GM23338 (cell line): ENCODE data around the gene CBX2. TPM values are rescaled to one million over a fixed set of nuclear protein-coding genes. Genes with fewer than 3 reads are reported as not detected.

Experiments
- ATAC-seq: fragments of 200-7000 bp; cut with Tn5 transposase; 3 replicates; pipeline ENCODE4 v1.9.1; 2020
- DNase-seq: peaks from one replicate; pipeline ENCODE4 v3.0.0-alpha.2; 2015; ENCODE audit warnings: low spot score
- H2AFZ ChIP-seq: fragments of 200-600 bp; sonication (generic); 2 replicates; pipeline ENCODE4 v1.8.0; 2016; ENCODE audit warnings: antibody characterized with exemption, mild to moderate bottlenecking, moderate library complexity
- H3F3A ChIP-seq: fragments of 200-600 bp; sonication (generic); replicated peaks from 2 replicates; pipeline ENCODE4 v1.8.0; 2017; ENCODE audit warnings: antibody characterized with exemption, mixed run types, low read depth
- H3K27ac ChIP-seq: fragments of 200-600 bp; sonication (generic); 2 replicates; pipeline ENCODE4 v1.6.1; 2016; ENCODE audit warnings: low read depth
- H3K27me3 ChIP-seq: fragments of 200-600 bp; sonication (generic); 2 replicates; pipeline ENCODE4 v1.8.0; 2016; ENCODE audit warnings: mild to moderate bottlenecking, mixed run types, moderate library complexity; ENCODE audit not compliant: insufficient read depth
- H3K36me3 ChIP-seq: fragments of 200-600 bp; sonication (generic); 2 replicates; pipeline ENCODE4 v1.8.0; 2016; ENCODE audit warnings: mild to moderate bottlenecking; ENCODE audit not compliant: insufficient read depth
- H3K4me1 ChIP-seq: fragments of 200-600 bp; sonication (generic); 2 replicates; pipeline ENCODE4 v1.8.0; 2016; ENCODE audit warnings: mild to moderate bottlenecking, moderate library complexity; ENCODE audit not compliant: insufficient read depth
- H3K4me2 ChIP-seq: fragments of 200-600 bp; sonication (generic); 2 replicates; pipeline ENCODE4 v1.7.1; 2017; ENCODE audit warnings: mixed run types
- H3K4me3 ChIP-seq: fragments of 200-600 bp; sonication (generic); 2 replicates; pipeline ENCODE4 v1.6.1; 2016; ENCODE audit warnings: mixed run types
- H3K79me2 ChIP-seq: fragments of 200-600 bp; sonication (generic); replicated peaks from 2 replicates; pipeline ENCODE4 v1.8.0; 2017; ENCODE audit warnings: mild to moderate bottlenecking; ENCODE audit not compliant: insufficient read depth
- H3K9me2 ChIP-seq: fragments of 200-600 bp; sonication (generic); 2 replicates; pipeline ENCODE4 v1.8.0; 2017; ENCODE audit not compliant: insufficient read depth
- H4K20me1 ChIP-seq: fragments of 200-600 bp; sonication (generic); replicated peaks from 2 replicates; pipeline ENCODE4 v1.8.0; 2017; ENCODE audit warnings: mild to moderate bottlenecking; ENCODE audit not compliant: insufficient read depth
- H3K27ac Mint-ChIP-seq: 2 replicates; pipeline ENCODE4 v1.8.0; 2020; ENCODE audit warnings: inconsistent platforms, mild to moderate bottlenecking, moderate library complexity, mixed read lengths
- H3K27me3 Mint-ChIP-seq: 3 replicates; pipeline ENCODE4 v1.8.0; 2022; ENCODE audit warnings: low read depth, mild to moderate bottlenecking, moderate library complexity, mixed read lengths, inconsistent platforms; ENCODE audit not compliant: insufficient read depth, poor library complexity
- H3K36me3 Mint-ChIP-seq: 3 replicates; pipeline ENCODE4 v1.8.0; 2021; ENCODE audit warnings: low read depth, mild to moderate bottlenecking, inconsistent platforms, moderate library complexity, mixed read lengths
- H3K4me1 Mint-ChIP-seq: 3 replicates; pipeline ENCODE4 v1.8.0; 2020; ENCODE audit warnings: mild to moderate bottlenecking, inconsistent platforms, mixed read lengths
- H3K4me3 Mint-ChIP-seq: 3 replicates; pipeline ENCODE4 v1.8.0; 2021; ENCODE audit warnings: moderate library complexity, mild to moderate bottlenecking, inconsistent platforms, mixed read lengths
- H3K9me3 Mint-ChIP-seq: 3 replicates; pipeline ENCODE4 v1.8.0; 2020; ENCODE audit warnings: moderate library complexity, mild to moderate bottlenecking, inconsistent platforms, mixed read lengths
- CREB1 ChIP-seq: fragments of 250-450 bp; sonication (Bioruptor Pico); IDR thresholded peaks from 2 replicates; pipeline ENCODE4 v1.5.0; 2020; ENCODE audit warnings: low read depth, mild to moderate bottlenecking, moderate library complexity
- EZH2 ChIP-seq: fragments of 200-600 bp; sonication (generic); IDR thresholded peaks from one replicate; pipeline ENCODE4 v1.8.0; 2017; ENCODE audit warnings: antibody characterized with exemption, mild to moderate bottlenecking, low read depth; ENCODE audit not compliant: unreplicated experiment
- EZH2phosphoT487 ChIP-seq: fragments of 200-600 bp; sonication (generic); IDR thresholded peaks from one replicate; pipeline ENCODE4 v1.8.1; 2018; ENCODE audit warnings: antibody characterized with exemption; ENCODE audit not compliant: unreplicated experiment
- JUNB ChIP-seq: IDR thresholded peaks from one replicate; pipeline ENCODE4 v1.6.1; 2016; ENCODE audit warnings: antibody characterized with exemption; ENCODE audit not compliant: unreplicated experiment
- NANOG ChIP-seq: IDR thresholded peaks from 2 replicates; pipeline ENCODE4 v1.6.1; 2016; ENCODE audit warnings: antibody characterized with exemption, borderline replicate concordance
- POLR2AphosphoS5 ChIP-seq: IDR thresholded peaks from 2 replicates; pipeline ENCODE4 v1.6.1; 2016; ENCODE audit warnings: antibody characterized with exemption, low read depth
- STAT1 ChIP-seq: IDR thresholded peaks from one replicate; pipeline ENCODE4 v1.6.1; 2016; ENCODE audit warnings: antibody characterized with exemption; ENCODE audit not compliant: unreplicated experiment
- ZNF114 ChIP-seq: fragments of 250-450 bp; sonication (Bioruptor Pico); IDR thresholded peaks from 2 replicates; pipeline ENCODE4 v1.5.0; 2020; ENCODE audit warnings: mild to moderate bottlenecking, moderate library complexity
- ZNF331 ChIP-seq: fragments of 250-450 bp; sonication (Bioruptor Pico); IDR thresholded peaks from 2 replicates; pipeline ENCODE4 v1.5.0; 2020; ENCODE audit warnings: low read depth, mild to moderate bottlenecking, moderate library complexity
- polyA plus RNA-seq: library from polyadenylated mRNA; unstranded; fragments of >200 nt; fragmentation: Nextera tagmentation; extraction: Ambion mirVana; gene quantifications from 2 replicates; pipeline ENCODE4 v1.2.1, GENCODE V29; 2016
- total RNA-seq: library from RNA; depleted of rRNA; stranded (reverse); fragments of >200 nt; shearing (Covaris generic); gene quantifications from 2 replicates; pipeline ENCODE4 v1.2.3, GENCODE V29; 2014
- TF ChIP-seq, protein P1 (sequence below): IDR thresholded peaks from one replicate; pipeline ENCODE4 v1.6.1; 2018; ENCODE audit warnings: antibody characterized with exemption; ENCODE audit not compliant: unreplicated experiment
- TF ChIP-seq, protein P2 (sequence below): IDR thresholded peaks from 2 replicates; pipeline ENCODE4 v1.6.1; 2016; ENCODE audit warnings: antibody characterized with exemption
- TF ChIP-seq, protein P3 (sequence below): fragments of 250-450 bp; sonication (Bioruptor Pico); IDR thresholded peaks from 2 replicates; pipeline ENCODE4 v1.5.0; 2020; ENCODE audit warnings: mild to moderate bottlenecking, moderate library complexity
- TF ChIP-seq, protein P4 (sequence below), 2 experiments: fragments of 200-600 bp in 1 of 2; sonication (generic) in 1 of 2; conservative IDR thresholded peaks; 2 replicates each; pipeline versions ENCODE4 v1.5.1 to v1.6.1; 2016 to 2017; ENCODE audit warnings: antibody characterized with exemption in 2 of 2, low read depth in 2 of 2, mild to moderate bottlenecking in 2 of 2, moderate library complexity in 1 of 2

The CBX2 gene
- total and polyA plus RNA-seq, 2 experiments from 2014 or later, result 26.6 to 114 TPM

DNA sequence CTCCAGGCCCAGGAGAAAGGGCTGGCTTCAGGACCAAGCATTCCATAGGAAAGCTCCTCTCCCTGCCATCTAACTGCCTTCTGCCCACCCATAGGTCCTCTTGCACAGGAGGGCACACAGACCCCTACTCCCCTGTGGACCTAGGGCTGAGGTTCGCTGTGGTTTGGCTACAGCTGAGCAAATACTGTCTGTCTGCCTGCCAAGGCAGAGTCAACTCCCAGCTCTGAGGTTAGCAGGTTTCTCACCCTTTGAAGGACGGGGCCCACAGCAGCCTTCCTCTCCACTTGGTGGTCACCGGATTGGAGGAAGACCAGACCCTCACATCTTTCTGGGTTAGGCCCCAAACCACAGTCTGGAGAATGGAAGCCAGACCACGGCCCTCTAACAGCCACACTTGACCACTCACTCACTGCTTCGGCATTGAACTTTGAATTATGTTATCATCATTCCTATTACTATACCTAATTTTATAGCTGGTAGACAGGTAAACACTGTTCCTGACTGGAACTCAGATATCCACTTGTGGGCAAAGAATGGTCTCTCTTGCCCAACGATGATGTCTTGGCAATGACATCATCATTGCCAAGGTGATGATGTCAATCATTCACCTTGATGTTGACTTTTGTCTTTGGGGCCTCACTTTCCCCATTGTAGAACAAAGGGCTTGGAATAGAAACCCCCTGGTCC lies 47.1 kb downstream of the CBX2 start:
- Histone ChIP-seq H3K79me2 (no peaks in the 10 kb centered on the region), H2AFZ (no peak overlapping the region), H3K4me1 (peaks cover 7% of the 10 kb centered on the region; the same call in 1 of the 2 replicates), H3K27ac (no peak overlapping the region), H3K9me2 (no peaks in the 10 kb centered on the region), H3K4me3 (no peak overlapping the region), H3K4me2 (no peak overlapping the region), H3K36me3 (no peaks in the 10 kb centered on the region), H4K20me1 (no peaks in the 10 kb centered on the region), H3K27me3 (peaks cover 91% of the 10 kb centered on the region), H3F3A (0 out of 2 replicates have a peak, but pooled peaks cover 16% of the 10 kb centered on the region)
- peaks cover 12% of the 10 kb centered on the region for H3K4me1 Mint-ChIP-seq
- TF ChIP-seq EZH2phosphoT487 (no peak), POLR2AphosphoS5 (no peak), JUNB (no peak), STAT1 (no peak), ZNF114 (CRISPR knock-in tag) (no peak), NANOG (no peak), EZH2 (no peak), ZNF331 (CRISPR knock-in tag) (no peak), CREB1 (CRISPR knock-in tag) (no peak)
- TF ChIP-seq, protein P1, sequence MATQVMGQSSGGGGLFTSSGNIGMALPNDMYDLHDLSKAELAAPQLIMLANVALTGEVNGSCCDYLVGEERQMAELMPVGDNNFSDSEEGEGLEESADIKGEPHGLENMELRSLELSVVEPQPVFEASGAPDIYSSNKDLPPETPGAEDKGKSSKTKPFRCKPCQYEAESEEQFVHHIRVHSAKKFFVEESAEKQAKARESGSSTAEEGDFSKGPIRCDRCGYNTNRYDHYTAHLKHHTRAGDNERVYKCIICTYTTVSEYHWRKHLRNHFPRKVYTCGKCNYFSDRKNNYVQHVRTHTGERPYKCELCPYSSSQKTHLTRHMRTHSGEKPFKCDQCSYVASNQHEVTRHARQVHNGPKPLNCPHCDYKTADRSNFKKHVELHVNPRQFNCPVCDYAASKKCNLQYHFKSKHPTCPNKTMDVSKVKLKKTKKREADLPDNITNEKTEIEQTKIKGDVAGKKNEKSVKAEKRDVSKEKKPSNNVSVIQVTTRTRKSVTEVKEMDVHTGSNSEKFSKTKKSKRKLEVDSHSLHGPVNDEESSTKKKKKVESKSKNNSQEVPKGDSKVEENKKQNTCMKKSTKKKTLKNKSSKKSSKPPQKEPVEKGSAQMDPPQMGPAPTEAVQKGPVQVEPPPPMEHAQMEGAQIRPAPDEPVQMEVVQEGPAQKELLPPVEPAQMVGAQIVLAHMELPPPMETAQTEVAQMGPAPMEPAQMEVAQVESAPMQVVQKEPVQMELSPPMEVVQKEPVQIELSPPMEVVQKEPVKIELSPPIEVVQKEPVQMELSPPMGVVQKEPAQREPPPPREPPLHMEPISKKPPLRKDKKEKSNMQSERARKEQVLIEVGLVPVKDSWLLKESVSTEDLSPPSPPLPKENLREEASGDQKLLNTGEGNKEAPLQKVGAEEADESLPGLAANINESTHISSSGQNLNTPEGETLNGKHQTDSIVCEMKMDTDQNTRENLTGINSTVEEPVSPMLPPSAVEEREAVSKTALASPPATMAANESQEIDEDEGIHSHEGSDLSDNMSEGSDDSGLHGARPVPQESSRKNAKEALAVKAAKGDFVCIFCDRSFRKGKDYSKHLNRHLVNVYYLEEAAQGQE, result no peak
- TF ChIP-seq, protein P2, sequence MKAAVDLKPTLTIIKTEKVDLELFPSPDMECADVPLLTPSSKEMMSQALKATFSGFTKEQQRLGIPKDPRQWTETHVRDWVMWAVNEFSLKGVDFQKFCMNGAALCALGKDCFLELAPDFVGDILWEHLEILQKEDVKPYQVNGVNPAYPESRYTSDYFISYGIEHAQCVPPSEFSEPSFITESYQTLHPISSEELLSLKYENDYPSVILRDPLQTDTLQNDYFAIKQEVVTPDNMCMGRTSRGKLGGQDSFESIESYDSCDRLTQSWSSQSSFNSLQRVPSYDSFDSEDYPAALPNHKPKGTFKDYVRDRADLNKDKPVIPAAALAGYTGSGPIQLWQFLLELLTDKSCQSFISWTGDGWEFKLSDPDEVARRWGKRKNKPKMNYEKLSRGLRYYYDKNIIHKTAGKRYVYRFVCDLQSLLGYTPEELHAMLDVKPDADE, result no peak
- TF ChIP-seq, protein P3, sequence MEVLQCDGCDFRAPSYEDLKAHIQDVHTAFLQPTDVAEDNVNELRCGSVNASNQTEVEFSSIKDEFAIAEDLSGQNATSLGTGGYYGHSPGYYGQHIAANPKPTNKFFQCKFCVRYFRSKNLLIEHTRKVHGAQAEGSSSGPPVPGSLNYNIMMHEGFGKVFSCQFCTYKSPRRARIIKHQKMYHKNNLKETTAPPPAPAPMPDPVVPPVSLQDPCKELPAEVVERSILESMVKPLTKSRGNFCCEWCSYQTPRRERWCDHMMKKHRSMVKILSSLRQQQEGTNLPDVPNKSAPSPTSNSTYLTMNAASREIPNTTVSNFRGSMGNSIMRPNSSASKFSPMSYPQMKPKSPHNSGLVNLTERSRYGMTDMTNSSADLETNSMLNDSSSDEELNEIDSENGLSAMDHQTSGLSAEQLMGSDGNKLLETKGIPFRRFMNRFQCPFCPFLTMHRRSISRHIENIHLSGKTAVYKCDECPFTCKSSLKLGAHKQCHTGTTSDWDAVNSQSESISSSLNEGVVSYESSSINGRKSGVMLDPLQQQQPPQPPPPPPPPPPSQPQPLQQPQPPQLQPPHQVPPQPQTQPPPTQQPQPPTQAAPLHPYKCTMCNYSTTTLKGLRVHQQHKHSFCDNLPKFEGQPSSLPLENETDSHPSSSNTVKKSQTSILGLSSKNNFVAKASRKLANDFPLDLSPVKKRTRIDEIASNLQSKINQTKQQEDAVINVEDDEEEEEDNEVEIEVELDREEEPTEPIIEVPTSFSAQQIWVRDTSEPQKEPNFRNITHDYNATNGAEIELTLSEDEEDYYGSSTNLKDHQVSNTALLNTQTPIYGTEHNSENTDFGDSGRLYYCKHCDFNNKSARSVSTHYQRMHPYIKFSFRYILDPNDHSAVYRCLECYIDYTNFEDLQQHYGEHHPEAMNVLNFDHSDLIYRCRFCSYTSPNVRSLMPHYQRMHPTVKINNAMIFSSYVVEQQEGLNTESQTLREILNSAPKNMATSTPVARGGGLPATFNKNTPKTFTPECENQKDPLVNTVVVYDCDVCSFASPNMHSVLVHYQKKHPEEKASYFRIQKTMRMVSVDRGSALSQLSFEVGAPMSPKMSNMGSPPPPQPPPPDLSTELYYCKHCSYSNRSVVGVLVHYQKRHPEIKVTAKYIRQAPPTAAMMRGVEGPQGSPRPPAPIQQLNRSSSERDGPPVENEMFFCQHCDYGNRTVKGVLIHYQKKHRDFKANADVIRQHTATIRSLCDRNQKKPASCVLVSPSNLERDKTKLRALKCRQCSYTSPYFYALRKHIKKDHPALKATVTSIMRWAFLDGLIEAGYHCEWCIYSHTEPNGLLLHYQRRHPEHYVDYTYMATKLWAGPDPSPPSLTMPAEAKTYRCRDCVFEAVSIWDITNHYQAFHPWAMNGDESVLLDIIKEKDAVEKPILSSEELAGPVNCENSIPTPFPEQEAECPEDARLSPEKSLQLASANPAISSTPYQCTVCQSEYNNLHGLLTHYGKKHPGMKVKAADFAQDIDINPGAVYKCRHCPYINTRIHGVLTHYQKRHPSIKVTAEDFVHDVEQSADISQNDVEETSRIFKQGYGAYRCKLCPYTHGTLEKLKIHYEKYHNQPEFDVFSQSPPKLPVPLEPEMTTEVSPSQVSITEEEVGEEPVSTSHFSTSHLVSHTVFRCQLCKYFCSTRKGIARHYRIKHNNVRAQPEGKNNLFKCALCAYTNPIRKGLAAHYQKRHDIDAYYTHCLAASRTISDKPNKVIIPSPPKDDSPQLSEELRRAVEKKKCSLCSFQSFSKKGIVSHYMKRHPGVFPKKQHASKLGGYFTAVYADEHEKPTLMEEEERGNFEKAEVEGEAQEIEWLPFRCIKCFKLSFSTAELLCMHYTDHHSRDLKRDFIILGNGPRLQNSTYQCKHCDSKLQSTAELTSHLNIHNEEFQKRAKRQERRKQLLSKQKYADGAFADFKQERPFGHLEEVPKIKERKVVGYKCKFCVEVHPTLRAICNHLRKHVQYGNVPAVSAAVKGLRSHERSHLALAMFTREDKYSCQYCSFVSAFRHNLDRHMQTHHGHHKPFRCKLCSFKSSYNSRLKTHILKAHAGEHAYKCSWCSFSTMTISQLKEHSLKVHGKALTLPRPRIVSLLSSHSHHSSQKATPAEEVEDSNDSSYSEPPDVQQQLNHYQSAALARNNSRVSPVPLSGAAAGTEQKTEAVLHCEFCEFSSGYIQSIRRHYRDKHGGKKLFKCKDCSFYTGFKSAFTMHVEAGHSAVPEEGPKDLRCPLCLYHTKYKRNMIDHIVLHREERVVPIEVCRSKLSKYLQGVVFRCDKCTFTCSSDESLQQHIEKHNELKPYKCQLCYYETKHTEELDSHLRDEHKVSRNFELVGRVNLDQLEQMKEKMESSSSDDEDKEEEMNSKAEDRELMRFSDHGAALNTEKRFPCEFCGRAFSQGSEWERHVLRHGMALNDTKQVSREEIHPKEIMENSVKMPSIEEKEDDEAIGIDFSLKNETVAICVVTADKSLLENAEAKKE (CRISPR knock-in tag), result no peak
- TF ChIP-seq, protein P4, sequence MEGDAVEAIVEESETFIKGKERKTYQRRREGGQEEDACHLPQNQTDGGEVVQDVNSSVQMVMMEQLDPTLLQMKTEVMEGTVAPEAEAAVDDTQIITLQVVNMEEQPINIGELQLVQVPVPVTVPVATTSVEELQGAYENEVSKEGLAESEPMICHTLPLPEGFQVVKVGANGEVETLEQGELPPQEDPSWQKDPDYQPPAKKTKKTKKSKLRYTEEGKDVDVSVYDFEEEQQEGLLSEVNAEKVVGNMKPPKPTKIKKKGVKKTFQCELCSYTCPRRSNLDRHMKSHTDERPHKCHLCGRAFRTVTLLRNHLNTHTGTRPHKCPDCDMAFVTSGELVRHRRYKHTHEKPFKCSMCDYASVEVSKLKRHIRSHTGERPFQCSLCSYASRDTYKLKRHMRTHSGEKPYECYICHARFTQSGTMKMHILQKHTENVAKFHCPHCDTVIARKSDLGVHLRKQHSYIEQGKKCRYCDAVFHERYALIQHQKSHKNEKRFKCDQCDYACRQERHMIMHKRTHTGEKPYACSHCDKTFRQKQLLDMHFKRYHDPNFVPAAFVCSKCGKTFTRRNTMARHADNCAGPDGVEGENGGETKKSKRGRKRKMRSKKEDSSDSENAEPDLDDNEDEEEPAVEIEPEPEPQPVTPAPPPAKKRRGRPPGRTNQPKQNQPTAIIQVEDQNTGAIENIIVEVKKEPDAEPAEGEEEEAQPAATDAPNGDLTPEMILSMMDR (conservative IDR thresholded peaks at IDR 0.05; ENCODE audit: low read depth in 2 of 2), result no peak
- peaks cover 73% of the 10 kb centered on the region for H3K27me3 Mint-ChIP-seq
- H3K36me3 Mint-ChIP-seq, result peaks cover 4% of the 10 kb centered on the region; the same call in 1 of the 3 replicates
- peaks cover 7% of the 10 kb centered on the region; the same call in 2 of the 3 replicates for H3K9me3 Mint-ChIP-seq
- no peak for ATAC-seq
- DNase-seq, result no peak
- no peak overlapping the region for H3K27ac Mint-ChIP-seq
- H3K4me3 Mint-ChIP-seq, result no peak overlapping the region
